Activated CD8-positive, alpha-beta T cell treated with anti-CD3 and anti-CD28 coated beads, Interleukin-2, amount 10 ng/mL, durations not matched to agents 7 days and 5 days (primary cell): ENCODE data around the gene CIDEA. TPM values are rescaled to one million over a fixed set of nuclear protein-coding genes. Genes with fewer than 3 reads are reported as not detected.
"Not testable (repeated sequence)": the region's sequence is repeated elsewhere in the genome, so short reads cannot be mapped to it uniquely, and the experiment has no call there.

Experiments used
- ATAC-seq: fragments of 150-1000 bp; cut with Tn5 transposase; one replicate; pipeline ENCODE4 v1.10.0; 2021; ENCODE audit warnings: moderate library complexity
- CTCF ChIA-PET: fragments of 350-600 bp; sonication (Branson Sonifier 250); formaldehyde crosslinking; loops from one replicate; lab custom pipeline; 2021; ENCODE audit warnings: antibody characterized with exemption; lab: Charles Lee
- POLR2A ChIA-PET: fragments of 350-600 bp; sonication (Branson Sonifier 250); formaldehyde crosslinking; loops from one replicate; lab custom pipeline; 2021; ENCODE audit warnings: antibody characterized with exemption; lab: Charles Lee
- DNase-seq: peaks from one replicate; pipeline ENCODE4 v3.0.0-alpha.2; 2020
- H3K27ac Mint-ChIP-seq: one replicate; pipeline ENCODE4 v1.8.0; 2021; ENCODE audit warnings: mild to moderate bottlenecking, mixed read lengths
- H3K27me3 Mint-ChIP-seq: one replicate; pipeline ENCODE4 v1.8.0; 2021; ENCODE audit warnings: low read depth, mixed read lengths
- H3K36me3 Mint-ChIP-seq: one replicate; pipeline ENCODE4 v1.8.0; 2021; ENCODE audit warnings: low read depth, mixed read lengths
- H3K4me1 Mint-ChIP-seq: one replicate; pipeline ENCODE4 v1.8.0; 2021; ENCODE audit warnings: low read depth, mixed read lengths
- H3K4me3 Mint-ChIP-seq: one replicate; pipeline ENCODE4 v1.8.0; 2021; ENCODE audit warnings: mild to moderate bottlenecking, mixed read lengths
- H3K9me3 Mint-ChIP-seq: one replicate; pipeline ENCODE4 v1.8.0; 2022; ENCODE audit warnings: mixed read lengths; ENCODE audit not compliant: insufficient read depth
- total RNA-seq, 2 experiments: library from RNA; stranded (reverse); gene quantifications; one replicate each; pipeline ENCODE4 v1.2.3, GENCODE V29; 2021

CIDEA gene
- total RNA-seq, 2 experiments from 2014 or later: not detected

- H3K27ac Mint-ChIP-seq, H3K9me3 Mint-ChIP-seq, DNase-seq, H3K36me3 Mint-ChIP-seq, POLR2A ChIA-PET, H3K27me3 Mint-ChIP-seq, CTCF ChIA-PET, H3K4me3 Mint-ChIP-seq, ATAC-seq, H3K4me1 Mint-ChIP-seq: not testable (repeated sequence)
These were observed 23.6 kb upstream of the CIDEA start for GRCh38 chr18:12230561-12230960.

GRCh38 chr18:12231040-12231882 lies 22.9 kb upstream of the CIDEA start:
- Mint-ChIP-seq H3K4me3 (no peak overlapping the region), H3K4me1 (no peaks in the 10 kb centered on the region), H3K27ac (no peak overlapping the region), H3K36me3 (no peaks in the 10 kb centered on the region), H3K27me3 (no peaks in the 10 kb centered on the region), H3K9me3 (no peaks in the 10 kb centered on the region)
- ChIA-PET CTCF (no interaction called here), POLR2A (no interaction called here)
- DNase-seq: no peak
- no peak for ATAC-seq

DNA sequence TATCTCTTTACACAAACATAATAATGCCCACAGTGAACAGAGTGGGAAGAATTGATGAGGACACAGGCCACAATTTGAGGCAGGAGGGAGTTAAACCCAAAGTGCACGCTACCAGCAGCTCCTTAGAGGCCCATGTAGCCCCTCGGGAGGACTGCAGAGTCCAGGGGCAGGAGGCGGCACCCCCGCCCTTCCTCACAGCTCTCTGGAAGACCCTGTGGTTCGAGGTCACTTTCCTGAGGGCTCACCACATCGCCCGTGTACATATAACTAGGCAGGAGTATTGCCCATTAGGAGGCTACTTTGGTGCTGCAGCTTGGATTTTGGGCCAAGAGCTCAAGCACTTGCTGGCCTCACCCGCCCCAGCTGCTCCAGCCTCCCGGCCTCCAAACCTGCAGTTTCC lies 22.2 kb upstream of the CIDEA start:
- Mint-ChIP-seq H3K9me3 (no peaks in the 10 kb centered on the region), H3K4me3 (no peak overlapping the region), H3K27ac (no peak overlapping the region), H3K27me3 (no peaks in the 10 kb centered on the region), H3K4me1 (no peaks in the 10 kb centered on the region), H3K36me3 (no peaks in the 10 kb centered on the region)
- DNase-seq (no peak), ATAC-seq (no peak)
- CTCF ChIA-PET: interaction anchor here (1.2 kb wide), 1 partner anchor 40 kb away, joined by 3 read pairs; no protein-coding TSS in a partner anchor
- POLR2A ChIA-PET: no interaction called here

GRCh38 chr18:12233378-12233777 lies 20.8 kb upstream of the CIDEA start:
- POLR2A ChIA-PET: no interaction called here
- Mint-ChIP-seq H3K36me3 (no peaks in the 10 kb centered on the region), H3K27ac (no peak overlapping the region)

GRCh38 chr18:12234451-12235190 lies 19.5 kb upstream of the CIDEA start:
- Mint-ChIP-seq H3K27me3 (peaks cover 4% of the 10 kb centered on the region), H3K4me3 (no peak overlapping the region), H3K27ac (no peak overlapping the region), H3K36me3 (no peaks in the 10 kb centered on the region), H3K9me3 (no peaks in the 10 kb centered on the region), H3K4me1 (no peaks in the 10 kb centered on the region)
- DNase-seq (no peak), ATAC-seq (no peak)
- POLR2A ChIA-PET: no interaction called here
- CTCF ChIA-PET: no interaction called here

More at GRCh38 chr18:12233378-12233777, 20.8 kb upstream of the CIDEA start:
- no peak for DNase-seq
- CTCF ChIA-PET: no interaction called here
- no peaks in the 10 kb centered on the region for H3K4me1 Mint-ChIP-seq
- no peaks in the 10 kb centered on the region for H3K9me3 Mint-ChIP-seq
- no peak for ATAC-seq
- H3K27me3 Mint-ChIP-seq: no peaks in the 10 kb centered on the region
- no peak overlapping the region for H3K4me3 Mint-ChIP-seq

DNA sequence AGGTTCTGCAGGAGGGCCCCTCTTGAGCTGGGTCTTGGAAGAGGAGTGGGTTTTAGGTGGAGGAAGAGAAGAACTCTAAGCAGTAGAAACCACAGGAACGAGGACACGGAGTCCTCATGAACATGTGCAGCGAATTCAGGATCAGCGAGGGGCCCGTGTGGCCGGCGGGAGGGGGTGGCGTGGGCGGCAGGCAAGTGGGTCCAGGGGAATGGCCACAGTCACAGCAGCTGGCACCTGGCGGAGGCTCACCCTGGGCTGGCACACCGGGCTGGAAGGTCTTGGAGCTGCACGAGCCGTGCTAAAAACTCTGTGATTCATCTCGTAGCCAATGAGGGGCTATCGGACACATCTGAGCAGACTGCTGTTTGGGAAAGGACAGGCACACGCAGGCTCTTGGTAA lies 18.0 kb upstream of the CIDEA start:
- ChIA-PET POLR2A (no interaction called here), CTCF (interaction anchor here (0.9 to 2.9 kb wide), 9 partner anchors 10 to 503 kb away, joined by 3 to 9 read pairs (median 4); no protein-coding TSS in a partner anchor)
- Mint-ChIP-seq H3K27ac (no peak overlapping the region), H3K9me3 (no peaks in the 10 kb centered on the region), H3K4me3 (no peak overlapping the region), H3K36me3 (no peaks in the 10 kb centered on the region), H3K4me1 (no peaks in the 10 kb centered on the region), H3K27me3 (peaks cover 6% of the 10 kb centered on the region)
- no peak for DNase-seq
- ATAC-seq: no peak

DNA sequence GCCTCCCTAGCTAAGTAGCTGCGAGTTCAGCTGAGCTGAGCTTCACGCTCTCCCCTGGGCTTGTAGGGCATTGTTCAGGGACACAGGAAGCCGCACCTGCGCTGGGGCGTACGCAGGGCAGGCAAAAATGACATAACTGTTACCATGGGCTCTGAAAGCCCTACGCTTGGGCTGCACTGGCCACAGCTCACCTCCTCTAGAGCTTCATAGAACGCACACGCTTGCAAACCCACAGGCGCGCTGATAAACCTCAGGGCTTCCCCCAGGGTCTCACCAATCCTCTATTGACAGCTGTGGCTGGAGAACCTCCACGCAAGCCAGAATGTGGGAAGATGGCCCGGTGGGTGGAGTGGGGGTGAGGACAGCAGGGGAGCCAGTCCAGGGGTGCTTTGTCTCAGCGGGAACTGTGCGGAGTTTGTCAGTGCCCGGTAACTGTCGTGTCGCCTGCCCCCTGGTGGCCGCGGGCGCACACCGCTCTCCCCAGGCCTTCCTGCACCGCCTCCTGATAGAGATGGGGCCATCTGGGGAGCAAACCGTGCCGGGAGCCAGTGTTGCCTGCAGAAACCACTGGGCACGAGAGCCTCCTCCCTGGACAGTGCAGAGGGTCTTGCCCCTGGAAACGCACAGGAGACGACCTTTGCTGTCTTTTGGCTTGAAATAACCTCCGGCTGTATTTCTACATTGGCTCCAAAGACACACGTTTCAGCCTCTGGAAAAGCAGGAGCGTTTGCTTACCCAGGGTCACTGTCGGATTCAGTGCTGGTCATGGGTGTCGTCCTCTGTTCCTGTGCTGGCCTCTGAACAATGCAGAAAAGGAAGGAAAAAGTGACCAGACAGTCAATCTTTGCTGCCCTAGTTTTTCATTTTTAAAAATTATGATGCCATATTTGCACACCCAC lies 17.0 kb upstream of the CIDEA start:
- Mint-ChIP-seq H3K27ac (no peak overlapping the region), H3K27me3 (peaks cover 14% of the 10 kb centered on the region), H3K9me3 (no peaks in the 10 kb centered on the region), H3K4me3 (no peak overlapping the region), H3K4me1 (no peaks in the 10 kb centered on the region), H3K36me3 (no peaks in the 10 kb centered on the region)
- POLR2A ChIA-PET: no interaction called here
- CTCF ChIA-PET: interaction anchor here (0.7 to 2.9 kb wide), 11 partner anchors 9 to 509 kb away, joined by 3 to 9 read pairs (median 3); no protein-coding TSS in a partner anchor
- DNase-seq (peak; percentile 74), ATAC-seq (peak; percentile 97)

- no peak overlapping the region for H3K4me3 Mint-ChIP-seq
- H3K27ac Mint-ChIP-seq: no peak overlapping the region
- H3K9me3 Mint-ChIP-seq: no peaks in the 10 kb centered on the region
- ATAC-seq (no peak), DNase-seq (no peak)
- H3K4me1 Mint-ChIP-seq: no peaks in the 10 kb centered on the region
- no peaks in the 10 kb centered on the region for H3K36me3 Mint-ChIP-seq
- CTCF ChIA-PET: interaction anchor here (0.7 to 2.9 kb wide), 3 partner anchors 33 to 300 kb away, joined by 3 to 9 read pairs (median 3); no protein-coding TSS in a partner anchor
- peaks cover 16% of the 10 kb centered on the region for H3K27me3 Mint-ChIP-seq
- POLR2A ChIA-PET: no interaction called here
These were observed 15.3 kb upstream of the CIDEA start for GRCh38 chr18:12238826-12239225.

- no peak for ATAC-seq
- no peaks in the 10 kb centered on the region for H3K9me3 Mint-ChIP-seq
- H3K4me1 Mint-ChIP-seq: no peaks in the 10 kb centered on the region
- no peak overlapping the region for H3K27ac Mint-ChIP-seq
- no peaks in the 10 kb centered on the region for H3K36me3 Mint-ChIP-seq
- H3K4me3 Mint-ChIP-seq: no peak overlapping the region
- peaks cover 16% of the 10 kb centered on the region for H3K27me3 Mint-ChIP-seq
- no peak for DNase-seq
- ChIA-PET CTCF (no interaction called here), POLR2A (no interaction called here)
These were observed 14.7 kb upstream of the CIDEA start for GRCh38 chr18:12239431-12239830.

DNA sequence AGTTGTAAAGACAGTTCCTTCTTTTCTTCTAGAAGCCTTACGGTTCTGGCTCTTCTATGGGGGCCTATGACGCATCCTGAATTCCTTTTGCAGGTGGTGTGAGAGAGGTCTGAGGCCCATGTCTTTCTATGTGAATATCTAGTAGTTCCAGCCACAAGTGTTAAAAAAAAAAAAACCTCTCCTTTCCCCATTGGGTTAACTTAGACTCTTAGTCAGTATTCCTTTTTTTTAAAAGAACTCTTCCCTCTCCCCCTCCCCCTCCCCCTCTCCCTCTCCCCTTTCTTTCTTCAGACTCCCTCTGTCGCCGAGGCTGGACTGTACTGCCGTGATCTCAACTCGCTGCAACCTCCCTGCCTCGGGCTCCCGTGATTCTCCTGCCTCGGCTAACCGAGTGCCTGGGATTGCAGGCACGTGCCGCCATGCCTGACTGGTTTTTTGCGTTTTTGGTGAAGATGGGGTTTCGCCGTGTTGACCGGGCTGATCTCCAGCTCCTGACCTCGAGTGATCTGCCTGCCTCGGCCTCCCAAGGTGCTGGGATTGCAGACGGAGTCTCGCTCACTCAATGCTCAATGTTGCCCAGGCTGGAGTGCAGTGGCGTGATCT lies 11.4 kb upstream of the CIDEA start:
- CTCF ChIA-PET: no interaction called here
- DNase-seq: no peak
- Mint-ChIP-seq H3K27ac (no peak overlapping the region), H3K36me3 (no peaks in the 10 kb centered on the region), H3K4me3 (no peak overlapping the region), H3K4me1 (no peaks in the 10 kb centered on the region), H3K9me3 (no peaks in the 10 kb centered on the region), H3K27me3 (peaks cover 16% of the 10 kb centered on the region)
- POLR2A ChIA-PET: no interaction called here
- no peak for ATAC-seq

DNA sequence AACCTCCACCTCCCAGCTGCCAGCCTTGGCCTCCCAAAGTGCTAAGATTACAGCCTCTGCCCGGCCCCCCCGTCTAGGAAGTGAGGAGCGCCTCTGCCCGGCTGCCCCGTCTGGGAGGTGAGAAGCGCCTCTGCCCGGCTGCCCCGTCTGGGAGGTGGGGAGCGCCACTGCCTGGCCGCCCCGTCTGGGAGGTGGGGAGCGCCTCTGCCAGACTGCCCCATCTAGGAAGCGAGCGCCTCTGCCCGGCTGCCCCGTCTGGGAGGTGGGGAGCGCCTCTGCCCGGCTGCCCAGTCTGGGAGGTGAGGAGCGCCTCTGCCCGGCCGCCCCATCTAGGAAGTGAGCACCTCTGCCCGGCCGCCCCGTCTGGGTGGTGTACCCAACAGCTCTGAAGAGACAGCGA lies 10.9 kb upstream of the CIDEA start:
- H3K9me3 Mint-ChIP-seq, DNase-seq, H3K4me1 Mint-ChIP-seq, CTCF ChIA-PET, H3K4me3 Mint-ChIP-seq, POLR2A ChIA-PET, H3K36me3 Mint-ChIP-seq, H3K27ac Mint-ChIP-seq, ATAC-seq: not testable (repeated sequence)
- peaks cover 16% of the 10 kb centered on the region for H3K27me3 Mint-ChIP-seq
